ENCODE results near the gene SEMA5B.

Gene SEMA5B

GRCh38 chr3:122967356-122967755 lies 60.2 kb downstream of the SEMA5B start:
- FAIRE-seq, result no peak

GRCh38 chr3:122966045-122966444 lies 61.5 kb downstream of the SEMA5B start:
- FAIRE-seq, result no peak

GRCh38 chr3:122964811-122965210 lies 62.8 kb downstream of the SEMA5B start:
- no peak for FAIRE-seq

- no peak for FAIRE-seq
Observed at GRCh38 chr3:122962149-122962548, 65.4 kb downstream of the SEMA5B start.

GRCh38 chr3:122961146-122961545 lies 66.4 kb downstream of the SEMA5B start:
- FAIRE-seq, result no peak

GRCh38 chr3:122960652-122961051 lies 66.9 kb downstream of the SEMA5B start:
- FAIRE-seq, result no peak

GRCh38 chr3:122959339-122959738 lies 68.2 kb downstream of the SEMA5B start:
- FAIRE-seq, result peak; percentile 76

GRCh38 chr3:122957707-122958689 lies 69.6 kb downstream of the SEMA5B start:
- no peak for FAIRE-seq

- no peak for FAIRE-seq
Observed at GRCh38 chr3:122956693-122957455, 70.7 kb downstream of the SEMA5B start.

- FAIRE-seq, result no peak
Observed at GRCh38 chr3:122955916-122956692, 71.5 kb downstream of the SEMA5B start.

GRCh38 chr3:122952520-122952919 lies 75.0 kb downstream of the SEMA5B start:
- no peak for FAIRE-seq

- FAIRE-seq, result no peak
Observed at GRCh38 chr3:122948408-122948807, 79.2 kb downstream of the SEMA5B start.

GRCh38 chr3:122947738-122948137 lies 79.8 kb downstream of the SEMA5B start:
- FAIRE-seq, result no peak

- no peak for FAIRE-seq
Observed at GRCh38 chr3:122947196-122947595, 80.4 kb downstream of the SEMA5B start.

- FAIRE-seq, result no peak
Observed at GRCh38 chr3:122946185-122946584, 81.4 kb downstream of the SEMA5B start.

- no peak for FAIRE-seq
Observed at GRCh38 chr3:122945230-122945629, 82.3 kb downstream of the SEMA5B start.

- FAIRE-seq, result no peak
Observed at GRCh38 chr3:122944671-122945161, 82.8 kb downstream of the SEMA5B start.

GRCh38 chr3:122943828-122944190 lies 83.8 kb downstream of the SEMA5B start:
- FAIRE-seq, result no peak

GRCh38 chr3:122942937-122943827 lies 84.4 kb downstream of the SEMA5B start:
- FAIRE-seq, result no peak

GRCh38 chr3:122942239-122942638 lies 85.3 kb downstream of the SEMA5B start:
- FAIRE-seq, result no peak
